ENCODE results near the gene MB.

Gene MB

GRCh38 chr22:35593071-35593890, 23.8 kb downstream of the MB start:
- no peak for DNase-seq

DNA sequence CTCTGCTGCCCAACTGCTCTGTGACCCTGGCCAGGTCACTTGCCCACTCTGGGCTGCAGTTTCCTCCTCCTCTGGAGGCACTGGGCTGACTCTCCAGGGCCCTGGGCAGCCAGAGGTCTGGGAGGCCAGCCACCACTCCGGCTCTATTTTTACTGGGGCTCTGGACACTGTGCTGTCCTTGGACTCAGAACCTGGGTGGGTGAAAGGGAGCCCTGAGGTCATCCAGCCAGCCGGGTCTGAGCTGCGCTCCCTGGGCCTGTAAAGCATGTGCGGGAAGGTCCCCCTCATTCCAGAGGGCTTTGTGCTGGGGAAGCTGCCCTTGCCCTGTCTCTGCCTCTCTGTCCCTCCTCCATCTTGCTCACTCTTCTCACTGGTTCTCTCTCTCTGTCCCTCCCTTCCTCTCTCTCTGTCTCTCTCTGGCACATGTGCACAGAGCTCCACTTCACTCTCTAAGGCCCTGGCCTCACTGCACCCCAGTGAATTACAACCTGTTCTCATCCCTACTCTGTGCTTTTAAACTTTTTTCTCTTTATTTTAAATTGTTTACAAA, 24.6 kb downstream of the MB start:
- no peak for DNase-seq

GRCh38 chr22:35591714-35592417, 25.3 kb downstream of the MB start:
- DNase-seq = no peak

- DNase-seq = no peak
These were observed 26.4 kb downstream of the MB start for GRCh38 chr22:35590634-35591295.

DNA sequence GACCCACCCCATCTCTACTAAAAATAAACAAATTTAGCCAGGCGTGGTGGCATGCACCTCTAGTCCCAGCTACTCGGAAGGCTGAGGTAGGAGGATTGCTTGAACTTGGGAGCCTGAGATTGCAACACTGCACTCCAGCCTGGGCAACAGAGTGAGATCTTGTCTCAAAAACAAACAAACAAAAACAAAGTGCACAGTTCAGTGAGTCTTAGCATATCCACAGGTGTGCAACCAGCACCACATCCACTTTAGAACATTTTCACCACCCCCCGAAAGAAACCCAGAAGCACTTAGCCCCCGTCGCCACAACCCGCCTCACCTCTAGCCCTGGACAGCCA, 27.4 kb downstream of the MB start:
- DNase-seq = no peak

DNA sequence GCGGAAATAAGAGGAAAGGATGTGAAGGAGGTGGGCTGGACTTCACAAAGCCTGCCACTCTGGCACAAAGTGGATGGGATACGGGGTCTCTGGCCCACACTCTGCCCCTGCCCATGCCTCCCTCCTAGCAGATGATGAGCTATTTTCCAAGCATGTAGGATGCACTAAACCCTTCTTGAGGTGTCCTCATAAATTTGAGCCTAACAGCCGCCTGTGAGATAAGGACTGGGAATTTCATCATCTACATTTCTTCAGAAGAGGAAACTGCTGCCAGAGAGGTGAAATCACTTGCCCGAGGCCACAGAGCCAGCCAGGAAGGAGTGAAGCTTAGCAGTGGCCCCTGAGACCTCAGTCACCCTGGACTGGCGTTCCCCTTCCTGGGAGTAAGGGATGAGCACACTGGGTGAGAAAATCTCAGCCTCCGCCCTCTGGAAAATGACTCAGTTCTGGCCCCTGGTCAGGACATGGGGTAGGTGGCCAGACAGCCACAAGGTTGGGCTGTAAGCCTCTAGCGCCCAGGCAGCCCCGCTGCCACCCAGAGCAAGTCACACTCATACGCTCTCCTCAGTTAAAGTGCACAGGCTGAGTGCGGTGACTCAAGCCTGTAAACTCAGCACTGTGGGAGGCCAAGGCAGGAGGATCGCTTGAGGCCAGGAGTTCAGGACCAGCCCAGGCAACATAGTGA, 27.9 kb downstream of the MB start:
- DNase-seq = no peak

GRCh38 chr22:35587896-35588295, 29.2 kb downstream of the MB start:
- DNase-seq = no peak

DNA sequence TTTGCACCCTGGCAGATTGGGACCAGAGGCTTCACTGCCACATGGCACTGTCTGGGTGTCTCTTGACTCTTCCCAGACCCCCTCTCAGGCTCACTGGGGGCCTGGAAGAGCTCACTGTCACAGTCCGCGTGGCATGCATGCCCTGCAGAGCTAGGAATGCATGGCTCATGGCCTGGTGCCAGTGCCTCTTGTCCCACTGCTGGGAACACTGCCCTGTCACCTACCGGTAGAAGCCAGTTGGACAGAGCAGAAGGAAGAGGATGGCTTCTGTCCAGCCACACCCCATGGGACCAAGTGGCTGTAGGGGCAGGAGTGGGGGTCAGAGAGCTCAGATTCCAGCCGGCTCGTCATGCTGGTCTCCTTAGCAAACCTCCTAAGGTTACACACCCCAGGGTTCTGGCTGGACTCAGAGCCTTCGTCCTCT, 29.7 kb downstream of the MB start:
- DNase-seq = no peak

DNA sequence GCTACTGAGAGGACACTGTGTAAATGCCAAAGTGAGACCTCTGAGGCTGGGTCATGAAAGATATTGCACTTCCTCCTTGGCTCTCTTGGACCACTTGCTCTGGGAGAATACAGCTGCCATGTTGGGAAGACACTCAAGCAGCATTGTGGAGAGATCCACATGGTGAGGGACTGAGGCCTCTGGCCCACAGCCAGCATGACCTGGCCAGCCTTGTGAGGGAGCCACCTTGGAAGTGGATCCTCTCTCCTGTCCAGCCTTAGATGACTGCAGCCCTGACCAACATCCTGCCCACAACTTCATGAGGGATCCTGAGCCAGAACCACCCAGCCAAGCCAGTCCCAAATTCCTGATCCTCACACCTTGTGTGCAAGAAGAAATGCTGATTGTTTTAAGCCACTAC, 30.4 kb downstream of the MB start:
- DNase-seq = no peak

- no peak for DNase-seq
These were observed 34.1 kb downstream of the MB start for GRCh38 chr22:35582861-35583670.

DNA sequence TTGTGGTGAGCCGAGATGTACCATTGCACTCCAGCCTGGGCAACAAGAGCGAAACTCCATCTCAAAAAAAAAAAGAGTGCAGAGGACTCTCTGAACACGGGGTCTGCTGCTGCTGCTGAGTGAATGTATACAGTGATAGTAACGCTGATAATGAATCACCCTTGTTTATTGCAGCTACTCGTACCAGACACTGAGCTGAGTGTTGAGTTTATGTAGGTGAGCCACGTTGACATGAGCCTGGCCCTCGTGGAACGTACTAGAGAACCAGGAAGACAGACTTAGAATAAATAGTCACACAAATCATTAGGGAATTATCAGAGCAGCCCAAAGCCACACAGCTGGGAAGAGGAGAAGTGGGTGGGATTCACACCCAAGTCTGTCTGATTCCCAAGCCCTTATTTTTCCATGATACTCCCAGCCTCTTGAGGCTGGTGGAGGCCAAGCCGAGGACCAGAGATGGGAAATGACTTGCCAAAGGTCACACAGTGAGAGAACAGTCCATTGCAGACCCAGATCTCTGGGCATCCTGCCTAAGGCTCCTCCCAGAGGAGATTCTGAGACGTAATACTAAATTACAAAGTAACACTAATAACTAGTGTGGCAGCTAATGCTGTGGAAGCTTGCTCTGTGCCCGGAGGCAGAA, 34.8 kb downstream of the MB start:
- DNase-seq = no peak

GRCh38 chr22:35581023-35581413, 36.1 kb downstream of the MB start:
- no peak for DNase-seq

DNA sequence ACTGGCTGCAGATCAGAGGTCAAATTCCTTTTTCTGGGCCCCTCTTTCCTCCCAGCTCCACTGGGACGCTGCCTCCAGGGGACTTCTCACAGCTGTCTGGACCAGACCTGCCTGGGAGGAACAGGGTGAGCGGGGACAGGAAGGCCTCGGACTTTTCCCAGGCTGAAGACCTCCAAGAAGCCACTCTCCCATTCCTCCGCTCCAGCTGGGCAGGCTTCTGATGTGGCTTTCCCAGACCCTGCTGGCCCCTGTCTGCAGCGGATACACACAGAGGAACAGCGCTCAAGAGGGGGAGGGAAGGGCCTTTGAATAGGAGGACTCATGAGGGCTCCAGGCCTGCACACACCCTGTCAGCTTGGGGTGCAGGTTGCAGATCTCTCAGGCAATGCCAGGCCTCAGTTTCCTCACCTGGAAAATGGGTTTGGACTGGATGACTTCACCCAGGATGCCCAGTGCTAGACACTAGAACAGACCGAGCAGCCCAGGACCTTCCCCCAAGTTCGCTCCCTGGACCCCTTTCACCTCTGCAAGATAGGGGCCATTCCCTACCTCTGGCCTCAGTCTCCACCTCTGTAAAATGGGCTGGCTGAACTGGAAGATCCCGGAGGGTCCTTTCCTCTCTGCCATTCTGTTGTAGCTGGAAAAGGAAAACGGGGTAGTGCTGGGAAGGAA, 36.6 kb downstream of the MB start:
- no peak for DNase-seq

DNA sequence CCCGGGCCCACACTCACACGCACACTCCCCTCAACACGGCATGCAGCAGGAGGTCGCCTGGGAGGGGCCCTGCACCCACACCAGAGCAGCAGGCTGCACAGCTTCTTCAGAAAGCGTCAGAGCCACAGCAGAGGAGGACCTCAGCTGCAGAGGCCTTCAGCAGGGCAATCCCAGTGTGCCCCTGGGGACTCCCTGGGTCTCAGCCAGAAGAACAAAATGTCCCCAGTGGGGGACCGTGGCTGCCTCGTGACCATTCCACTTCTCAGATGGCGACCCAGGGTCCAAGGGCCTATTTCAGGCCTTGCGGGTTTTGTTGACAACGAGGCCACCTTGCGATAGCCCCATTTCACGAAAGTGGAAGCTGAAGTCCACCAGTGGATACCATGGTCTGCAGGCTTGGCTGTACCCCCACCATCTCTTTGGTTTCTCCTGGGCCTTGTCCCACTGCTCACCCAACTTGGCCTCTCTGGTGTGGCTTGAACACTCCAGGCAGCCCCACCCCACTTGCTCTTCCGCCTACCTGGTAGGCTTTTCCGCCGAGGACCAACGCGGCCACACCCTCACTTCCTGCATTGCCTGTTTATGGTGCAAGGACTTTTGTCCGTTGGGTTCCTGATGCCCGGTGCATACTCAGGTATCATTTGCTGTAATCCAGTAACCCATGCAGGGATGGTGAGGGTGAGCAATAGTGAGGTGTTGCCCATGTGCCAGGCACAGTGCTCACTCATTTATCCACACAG, 38.1 kb downstream of the MB start:
- no peak for DNase-seq

DNA sequence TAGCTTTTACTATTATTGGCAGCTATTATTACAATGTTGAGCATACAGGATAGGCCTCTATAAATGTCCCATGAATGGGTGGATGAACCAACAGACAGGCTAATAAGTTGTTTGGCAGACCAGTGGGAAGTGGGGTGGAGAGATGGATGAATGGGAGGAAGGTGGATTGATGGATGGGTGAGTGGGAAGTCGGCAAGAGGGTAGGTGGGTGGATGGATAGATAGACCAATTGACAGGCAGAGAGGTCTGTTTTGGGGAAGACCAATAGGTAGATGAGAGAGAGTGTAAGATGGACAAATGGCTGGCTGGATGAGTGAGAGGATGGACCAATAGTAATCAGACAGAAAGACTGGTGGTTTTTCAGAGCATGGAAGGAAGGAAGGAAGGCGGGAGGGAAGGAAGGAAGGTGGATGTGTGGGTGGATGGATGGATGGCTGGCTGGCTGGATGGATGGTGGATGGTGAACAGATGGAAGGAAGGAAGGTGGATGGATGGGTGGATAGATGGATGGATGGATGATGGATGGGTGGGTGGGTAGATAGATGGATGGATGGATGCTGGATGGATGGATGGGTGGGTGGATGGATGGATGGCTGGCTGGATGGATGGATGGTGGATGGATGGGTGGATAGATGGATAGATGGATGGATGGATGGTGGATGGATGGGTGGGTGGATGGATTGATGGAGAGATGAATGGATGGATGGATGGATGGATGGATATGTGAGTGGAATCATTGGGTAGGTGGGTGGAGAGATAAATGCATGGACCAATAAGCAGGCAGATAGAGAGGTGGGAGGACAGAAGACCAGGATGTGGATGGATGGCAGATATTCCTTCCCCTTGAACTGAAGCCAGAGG, 39.1 kb downstream of the MB start:
- DNase-seq = no peak

GRCh38 chr22:35576671-35577070, 40.5 kb downstream of the MB start:
- DNase-seq = no peak

- DNase-seq = no peak
These were observed 41.9 kb downstream of the MB start for GRCh38 chr22:35575116-35575748.

GRCh38 chr22:35572556-35572955, 44.6 kb downstream of the MB start:
- no peak for DNase-seq

DNA sequence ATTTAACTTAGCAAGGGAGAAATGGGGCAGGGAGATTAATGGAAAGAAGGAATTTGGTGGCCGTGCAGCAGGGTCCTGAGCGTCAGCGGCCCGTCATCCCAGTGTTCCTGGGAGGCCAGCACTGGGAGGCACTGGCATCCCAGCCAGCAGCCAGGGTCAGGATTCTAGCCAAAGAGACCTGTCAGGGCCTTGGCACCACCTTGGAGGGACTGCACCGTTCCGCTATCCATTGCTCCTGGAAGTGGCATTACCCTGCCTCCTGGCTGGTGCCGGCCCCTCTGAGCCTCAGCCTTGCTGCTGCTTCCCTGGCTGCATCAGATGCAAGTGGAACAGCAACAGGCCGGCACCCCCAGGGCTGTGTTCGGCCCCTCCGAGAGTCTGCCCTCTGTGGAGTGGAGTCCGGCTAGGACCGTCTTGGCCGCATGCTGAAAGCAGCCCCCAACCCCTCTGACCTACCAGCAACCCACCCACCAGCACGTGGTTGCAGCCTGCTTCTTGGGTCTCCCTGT, 46.4 kb downstream of the MB start:
- DNase-seq = no peak

Data from DMS 273 treated with DMSO at 0.1 percent for 48 hours (cell line).